GM12878 (cell line): Measurements from ENCODE around the gene SLC2A8. TPM values are rescaled to one million over a fixed set of nuclear protein-coding genes. Genes with fewer than 3 reads are reported as not detected.
A peak's percentile ranks its signal among the peaks of the same experiment; 100 is the strongest.

Experiments
- BHLHE40 ChIP-seq, 2 experiments: fragments of 450-650 bp in 1 of 2; IDR thresholded peaks; 2 replicates each; pipeline ENCODE4 v1.6.1; 2011 to 2017; ENCODE audit warnings: low read depth in 2 of 2, borderline replicate concordance in 1 of 2, improper control_type of control experiment in 1 of 2, low read length in 1 of 2, mild to moderate bottlenecking in 1 of 2
- DPF2 ChIP-seq: fragments of 450-650 bp; IDR thresholded peaks from 2 replicates; pipeline ENCODE4 v1.6.1; 2017; ENCODE audit warnings: mild to moderate bottlenecking
- EP300 ChIP-seq, 2 experiments: fragments of 150-350 bp in 1 of 2; IDR thresholded peaks; 2 replicates each; pipeline ENCODE4 v1.6.1; 2011 to 2012; ENCODE audit warnings: low read depth in 2 of 2, low read length in 2 of 2, borderline replicate concordance in 1 of 2, improper control_type of control experiment in 1 of 2, inconsistent platforms in 1 of 2; ENCODE audit not compliant: control insufficient read depth in 1 of 2
- IKZF1 ChIP-seq: fragments of 450-650 bp; conservative IDR thresholded peaks from 2 replicates; pipeline ENCODE4 v1.6.1; 2017; ENCODE audit warnings: antibody characterized with exemption, mild to moderate bottlenecking
- LARP7 ChIP-seq: fragments of 450-650 bp; IDR thresholded peaks from 2 replicates; pipeline ENCODE4 v1.6.1; 2017; ENCODE audit warnings: mild to moderate bottlenecking
- NBN ChIP-seq: fragments of 450-650 bp; IDR thresholded peaks from 2 replicates; pipeline ENCODE4 v1.6.1; 2016
- NR2C2 ChIP-seq: IDR thresholded peaks from 2 replicates; pipeline ENCODE4 v1.6.1; 2011; ENCODE audit warnings: borderline replicate concordance, low read depth; ENCODE audit not compliant: control insufficient read depth, insufficient read length
- NRF1 ChIP-seq: conservative IDR thresholded peaks from 2 replicates; pipeline ENCODE4 v1.6.1; 2011; ENCODE audit warnings: mild to moderate bottlenecking, low read depth, low read length, improper control_type of control experiment
- PAX5 ChIP-seq: IDR thresholded peaks from 2 replicates; pipeline ENCODE4 v1.6.1; 2011; ENCODE audit warnings: low read depth, low read length, borderline replicate concordance
- POLR2A ChIP-seq: IDR thresholded peaks from 2 replicates; pipeline ENCODE4 v1.6.1; 2011; ENCODE audit warnings: low read depth, mild to moderate bottlenecking, low read length
- POLR2AphosphoS5 ChIP-seq: IDR thresholded peaks from 2 replicates; pipeline ENCODE4 v1.6.1; 2011; ENCODE audit warnings: mild to moderate bottlenecking, low read length, inconsistent platforms
- RB1 ChIP-seq: fragments of 450-650 bp; formaldehyde crosslinking; IDR thresholded peaks from 2 replicates; pipeline ENCODE4 v1.6.1; 2017; ENCODE audit warnings: mild to moderate bottlenecking, borderline replicate concordance
- SMC3 ChIP-seq: IDR thresholded peaks from 2 replicates; pipeline ENCODE4 v1.6.1; 2011; ENCODE audit warnings: low read length, improper control_type of control experiment, borderline replicate concordance
- SPI1 ChIP-seq: IDR thresholded peaks from 2 replicates; pipeline ENCODE4 v1.6.1; 2011; ENCODE audit warnings: low read depth, mild to moderate bottlenecking, low read length, moderate library complexity, borderline replicate concordance; ENCODE audit not compliant: insufficient read depth
- TCF12 ChIP-seq: IDR thresholded peaks from 2 replicates; pipeline ENCODE4 v1.6.1; 2011; ENCODE audit warnings: low read depth, mild to moderate bottlenecking, low read length
- TCF3 ChIP-seq: IDR thresholded peaks from 2 replicates; pipeline ENCODE4 v1.6.1; 2012; ENCODE audit warnings: low read depth, mild to moderate bottlenecking, low read length, borderline replicate concordance; ENCODE audit not compliant: insufficient read depth
- USF1 ChIP-seq: IDR thresholded peaks from 2 replicates; pipeline ENCODE4 v1.6.1; 2011; ENCODE audit warnings: borderline replicate concordance, low read depth, mild to moderate bottlenecking, moderate library complexity, mixed read lengths, low read length; ENCODE audit not compliant: insufficient read depth; ENCODE audit errors: extremely low read length
- ZNF687 ChIP-seq: fragments of 450-650 bp; IDR thresholded peaks from 2 replicates; pipeline ENCODE4 v1.6.1; 2017; ENCODE audit warnings: mild to moderate bottlenecking, moderate library complexity
- polyA plus RNA-seq, 11 experiments: library from polyadenylated mRNA; depleted of rRNA in 4 of 11; unstranded in 6 of 11; stranded (reverse) in 5 of 11; fragments of >200 nt; fragmentation: Nextera tagmentation in 4 of 11; fragmentation: Illumina TruSeq in 1 of 11; extraction: Ambion mirVana in 4 of 11; extraction: Trizol in 1 of 11; gene quantifications; 1 replicate in 1 of 11; 2 replicates in 10 of 11; pipeline versions ENCODE4 v1.2.1 to v1.2.3, GENCODE V29; 2011 to 2016; ENCODE audit warnings: inconsistent platforms in 2 of 11, missing spikeins in 2 of 11, low read depth in 1 of 11
- total RNA-seq, 4 experiments: library from RNA; depleted of rRNA in 3 of 4; stranded (reverse); fragments of >200 nt in 3 of 4; fragmentation: Illumina TruSeq in 1 of 4; extraction: Trizol in 1 of 4; gene quantifications; 2 replicates each; pipeline versions ENCODE4 v1.2.1 to v1.2.3, GENCODE V29; 2013 to 2021
- TF ChIP-seq, protein P1 (sequence below): fragments of 450-650 bp; formaldehyde crosslinking; IDR thresholded peaks from 2 replicates; pipeline ENCODE4 v1.5.0; 2022; ENCODE audit warnings: mild to moderate bottlenecking, missing genetic modification characterization
- TF ChIP-seq, protein P2 (sequence below): IDR thresholded peaks from 2 replicates; pipeline ENCODE4 v1.6.1; 2012; ENCODE audit warnings: low read depth, low read length, improper control_type of control experiment

Gene SLC2A8
- total and polyA plus RNA-seq, 10 of the 15 experiments (the other 5 are each of a cell fraction or from before 2014, with no cell fraction given): 0.31 to 22.7 (median 10.0) TPM

DNA sequence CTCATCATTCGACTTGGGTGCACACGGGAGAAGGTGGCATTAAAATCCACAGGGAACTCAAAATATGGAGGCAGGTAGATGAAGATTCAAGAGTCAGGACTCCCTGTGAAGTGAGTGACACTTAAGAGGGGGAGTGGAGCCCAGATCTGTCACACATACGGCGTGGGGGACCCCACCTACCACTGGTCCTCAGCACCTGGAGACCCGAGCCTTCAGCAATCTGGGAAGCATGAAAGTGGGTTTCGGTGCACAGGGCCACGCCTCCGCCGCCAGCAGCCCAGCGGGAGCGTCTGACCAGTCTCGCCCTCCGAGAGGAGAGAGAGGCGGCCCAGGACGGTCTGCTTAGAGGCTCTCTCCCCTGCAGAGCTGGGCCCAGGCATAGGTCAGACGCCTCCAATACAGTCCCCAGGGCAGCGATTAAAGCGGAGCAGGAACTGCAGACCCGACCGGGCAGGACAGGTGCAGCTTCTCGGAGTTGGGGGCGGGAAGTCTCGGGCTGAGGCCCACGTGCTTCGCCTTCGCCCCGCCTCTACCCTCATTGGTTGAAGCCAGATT is 639 bp upstream of the SLC2A8 start (continued):
- TF ChIP-seq EP300 (IDR thresholded peaks at IDR 0.05; ENCODE audit: borderline replicate concordance in 1 of 2, control insufficient read depth in 1 of 2, low read depth in 2 of 2, low read length in 2 of 2) (no peak), SMC3 (no peak), IKZF1 (peak; percentile 39), POLR2A (peak; percentile 43; the same call in 1 of the 2 replicates), NBN (peak; percentile 63; the same call in 1 of the 2 replicates), SPI1 (0 out of 2 replicates have a peak, but pooled peaks have one; percentile 24), RB1 (peak; percentile 75; the same call in 1 of the 2 replicates), USF1 (peak; percentile 81), NRF1 (no peak; the same call in 1 of the 2 replicates), TCF3 (0 out of 2 replicates have a peak, but pooled peaks have one; percentile 55), PAX5 (0 out of 2 replicates have a peak, but pooled peaks have one; percentile 5), TCF12 (peak; percentile 80; the same call in 1 of the 2 replicates), BHLHE40 (IDR thresholded peaks at IDR 0.05; ENCODE audit: borderline replicate concordance in 1 of 2, low read depth in 2 of 2, low read length in 1 of 2) (peak; percentile 47 to 83; a peak in 3 of 4 replicates), ZNF687 (peak; percentile 37), NR2C2 (no peak), DPF2 (0 out of 2 replicates have a peak, but pooled peaks have one; percentile 33), LARP7 (peak; percentile 71), POLR2AphosphoS5 (peak; percentile 58)
- TF ChIP-seq, protein P1, sequence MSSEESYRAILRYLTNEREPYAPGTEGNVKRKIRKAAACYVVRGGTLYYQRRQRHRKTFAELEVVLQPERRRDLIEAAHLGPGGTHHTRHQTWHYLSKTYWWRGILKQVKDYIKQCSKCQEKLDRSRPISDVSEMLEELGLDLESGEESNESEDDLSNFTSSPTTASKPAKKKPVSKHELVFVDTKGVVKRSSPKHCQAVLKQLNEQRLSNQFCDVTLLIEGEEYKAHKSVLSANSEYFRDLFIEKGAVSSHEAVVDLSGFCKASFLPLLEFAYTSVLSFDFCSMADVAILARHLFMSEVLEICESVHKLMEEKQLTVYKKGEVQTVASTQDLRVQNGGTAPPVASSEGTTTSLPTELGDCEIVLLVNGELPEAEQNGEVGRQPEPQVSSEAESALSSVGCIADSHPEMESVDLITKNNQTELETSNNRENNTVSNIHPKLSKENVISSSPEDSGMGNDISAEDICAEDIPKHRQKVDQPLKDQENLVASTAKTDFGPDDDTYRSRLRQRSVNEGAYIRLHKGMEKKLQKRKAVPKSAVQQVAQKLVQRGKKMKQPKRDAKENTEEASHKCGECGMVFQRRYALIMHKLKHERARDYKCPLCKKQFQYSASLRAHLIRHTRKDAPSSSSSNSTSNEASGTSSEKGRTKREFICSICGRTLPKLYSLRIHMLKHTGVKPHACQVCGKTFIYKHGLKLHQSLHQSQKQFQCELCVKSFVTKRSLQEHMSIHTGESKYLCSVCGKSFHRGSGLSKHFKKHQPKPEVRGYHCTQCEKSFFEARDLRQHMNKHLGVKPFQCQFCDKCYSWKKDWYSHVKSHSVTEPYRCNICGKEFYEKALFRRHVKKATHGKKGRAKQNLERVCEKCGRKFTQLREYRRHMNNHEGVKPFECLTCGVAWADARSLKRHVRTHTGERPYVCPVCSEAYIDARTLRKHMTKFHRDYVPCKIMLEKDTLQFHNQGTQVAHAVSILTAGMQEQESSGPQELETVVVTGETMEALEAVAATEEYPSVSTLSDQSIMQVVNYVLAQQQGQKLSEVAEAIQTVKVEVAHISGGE: no peak
- TF ChIP-seq, protein P2, sequence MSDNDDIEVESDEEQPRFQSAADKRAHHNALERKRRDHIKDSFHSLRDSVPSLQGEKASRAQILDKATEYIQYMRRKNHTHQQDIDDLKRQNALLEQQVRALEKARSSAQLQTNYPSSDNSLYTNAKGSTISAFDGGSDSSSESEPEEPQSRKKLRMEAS: peak; percentile 92
